ENCODE results near the gene RAF1.
"Not testable (repeated sequence)": the region's sequence is repeated elsewhere in the genome, so short reads cannot be mapped to it uniquely, and the experiment has no call there.

Gene RAF1

GRCh38 chr3:12679468-12679867 is 15.6 kb upstream of the RAF1 start:
- no peak for TF ChIP-seq CTCF (conservative IDR thresholded peaks at IDR 0.05; ENCODE audit: low read length)
- DNase-seq (ENCODE audit: low read depth): peak; percentile 83
- no peak overlapping the region for H3K4me3 ChIP-seq (ENCODE audit: low read length)

- DNase-seq (ENCODE audit: low read depth): no peak
- TF ChIP-seq CTCF (conservative IDR thresholded peaks at IDR 0.05; ENCODE audit: low read length): no peak
- H3K4me3 ChIP-seq (ENCODE audit: low read length): no peak overlapping the region
These were observed 13.7 kb upstream of the RAF1 start for GRCh38 chr3:12677616-12678015.

- TF ChIP-seq CTCF (conservative IDR thresholded peaks at IDR 0.05; ENCODE audit: low read length): no peak
- no peak for DNase-seq (ENCODE audit: low read depth)
- H3K4me3 ChIP-seq (ENCODE audit: low read length): no peak overlapping the region
These were observed 11.3 kb upstream of the RAF1 start for GRCh38 chr3:12675115-12675810.

- DNase-seq (ENCODE audit: low read depth); H3K4me3 ChIP-seq (ENCODE audit: low read length): not testable (repeated sequence)
These were observed 10.2 kb upstream of the RAF1 start for GRCh38 chr3:12673956-12674736.

- no peak overlapping the region for H3K4me3 ChIP-seq (ENCODE audit: low read length)
- no peak for TF ChIP-seq CTCF (conservative IDR thresholded peaks at IDR 0.05; ENCODE audit: low read length)
- no peak for DNase-seq (ENCODE audit: low read depth)
These were observed 7.2 kb upstream of the RAF1 start for GRCh38 chr3:12671120-12671450.

GRCh38 chr3:12670365-12671119 is 6.6 kb upstream of the RAF1 start:
- no peak overlapping the region for H3K4me3 ChIP-seq (ENCODE audit: low read length)
- no peak for DNase-seq (ENCODE audit: low read depth)
- TF ChIP-seq CTCF (conservative IDR thresholded peaks at IDR 0.05; ENCODE audit: low read length): no peak

GRCh38 chr3:12663401-12663935 is 449 bp downstream of the RAF1 start:
- TF ChIP-seq CTCF (conservative IDR thresholded peaks at IDR 0.05; ENCODE audit: low read length): no peak
- DNase-seq (ENCODE audit: low read depth): peak; percentile 53
- H3K4me3 ChIP-seq (ENCODE audit: low read length): peak overlapping the region; percentile 91

All from AG10803 (cell line).